ENCODE results near the gene PSPC1.
"Not testable (repeated sequence)": the region's sequence is repeated elsewhere in the genome, so short reads cannot be mapped to it uniquely, and the experiment has no call there.

PSPC1 gene

DNA sequence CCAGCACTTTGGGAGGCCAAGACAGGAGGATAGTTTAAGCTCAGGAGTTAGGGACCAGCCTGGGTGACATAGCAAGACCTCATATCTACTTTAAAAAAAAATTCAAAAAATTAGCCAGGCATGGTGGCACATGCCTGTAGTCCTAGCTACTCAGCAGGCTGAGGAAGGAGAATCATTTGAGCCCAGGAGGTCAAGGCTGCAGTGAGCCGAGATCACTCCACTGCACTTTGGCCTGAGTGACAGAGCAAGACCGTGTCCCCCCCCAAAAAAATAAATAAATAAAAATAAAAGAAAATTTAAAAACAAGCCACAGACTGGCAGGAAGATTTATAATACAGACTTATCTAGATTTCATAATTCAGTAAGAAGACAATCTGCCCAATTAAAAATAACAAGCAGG, 14.8 kb downstream of the PSPC1 start:
- no peak overlapping the region for H3K4me3 ChIP-seq (ENCODE audit: low read length)
- DNase-seq (ENCODE audit: low read depth, low spot score): no peak

DNA sequence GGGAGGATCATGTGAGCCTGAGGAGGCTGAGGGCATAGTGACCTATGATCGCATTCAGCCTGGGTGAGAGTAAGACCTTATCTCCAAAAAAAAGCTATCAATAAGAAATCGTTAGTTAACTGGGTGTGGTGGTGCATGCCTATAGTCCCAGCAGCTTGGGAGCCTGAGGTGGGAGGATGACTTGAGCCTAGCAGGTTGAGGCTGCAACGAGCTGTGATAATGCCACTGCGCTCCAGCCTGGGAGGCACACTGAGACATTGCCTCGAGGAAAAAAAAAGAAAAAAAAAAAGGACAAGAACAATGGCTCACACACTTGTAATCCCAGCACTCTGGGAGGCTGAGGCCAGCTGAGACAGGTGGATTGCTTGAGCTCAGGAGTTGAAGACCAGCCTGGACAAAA, 16.2 kb downstream of the PSPC1 start:
- H3K4me3 ChIP-seq (ENCODE audit: low read length): no peak overlapping the region
- DNase-seq (ENCODE audit: low read depth, low spot score): no peak

DNA sequence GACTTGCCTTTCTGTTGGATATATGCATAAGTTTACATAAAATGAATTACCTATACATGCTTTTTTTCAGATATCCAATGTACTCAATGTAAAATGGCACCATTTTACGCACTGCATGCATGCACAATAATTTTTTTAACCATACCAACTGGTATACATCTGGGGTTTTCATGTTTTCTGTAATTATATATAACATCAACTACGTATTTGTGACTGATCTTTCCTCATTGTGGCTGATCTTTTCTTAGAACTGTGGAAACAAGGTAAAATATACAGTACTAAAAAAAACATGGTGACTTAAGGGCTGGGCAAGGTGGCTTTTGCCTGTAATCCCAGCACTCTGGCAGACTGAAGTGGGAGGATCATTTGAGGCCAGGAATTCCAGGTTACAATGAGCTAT, 18.5 kb downstream of the PSPC1 start:
- DNase-seq (ENCODE audit: low read depth, low spot score): no peak
- H3K4me3 ChIP-seq (ENCODE audit: low read length): no peak overlapping the region

DNA sequence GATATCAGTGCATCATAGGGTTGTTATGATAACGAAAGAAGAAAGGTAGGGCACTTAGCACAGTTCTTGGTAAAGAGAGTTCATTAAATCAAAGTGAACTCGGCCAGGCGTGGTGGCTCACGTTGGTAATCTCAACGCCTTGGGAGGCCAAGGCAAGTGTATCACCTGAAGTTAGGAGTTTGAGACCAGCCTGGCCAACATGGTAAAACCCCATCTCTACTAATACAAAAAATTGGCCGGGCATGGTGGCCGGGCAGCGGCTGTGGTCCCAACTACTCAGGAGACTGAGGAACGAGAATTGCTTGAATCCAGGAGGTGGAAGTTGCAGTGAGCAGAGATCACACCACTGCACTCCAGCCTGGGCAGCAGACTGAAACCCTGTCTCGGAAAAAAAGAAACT, 19.1 kb downstream of the PSPC1 start:
- no peak for DNase-seq (ENCODE audit: low read depth, low spot score)
- no peak overlapping the region for H3K4me3 ChIP-seq (ENCODE audit: low read length)

DNA sequence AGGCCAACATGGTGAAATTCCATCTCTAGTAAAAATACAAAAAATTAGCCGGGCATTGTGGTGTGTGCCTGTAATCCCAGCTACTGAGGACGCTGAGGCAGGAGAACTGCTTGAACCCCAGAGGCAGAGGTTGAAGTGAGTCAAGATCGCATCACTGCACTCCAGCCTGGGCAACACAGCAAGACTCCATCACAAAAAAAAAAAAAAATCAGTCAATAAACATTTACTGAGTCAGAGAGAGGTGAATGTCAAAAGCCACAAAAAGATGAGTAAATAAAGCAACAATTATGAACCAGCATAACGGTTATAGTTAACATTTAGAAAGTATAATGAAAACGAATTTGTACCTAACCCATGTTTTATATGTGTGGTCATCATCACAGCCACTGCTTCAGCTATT, 23.1 kb downstream of the PSPC1 start:
- H3K4me3 ChIP-seq (ENCODE audit: low read length): no peak overlapping the region
- DNase-seq (ENCODE audit: low read depth, low spot score): no peak

DNA sequence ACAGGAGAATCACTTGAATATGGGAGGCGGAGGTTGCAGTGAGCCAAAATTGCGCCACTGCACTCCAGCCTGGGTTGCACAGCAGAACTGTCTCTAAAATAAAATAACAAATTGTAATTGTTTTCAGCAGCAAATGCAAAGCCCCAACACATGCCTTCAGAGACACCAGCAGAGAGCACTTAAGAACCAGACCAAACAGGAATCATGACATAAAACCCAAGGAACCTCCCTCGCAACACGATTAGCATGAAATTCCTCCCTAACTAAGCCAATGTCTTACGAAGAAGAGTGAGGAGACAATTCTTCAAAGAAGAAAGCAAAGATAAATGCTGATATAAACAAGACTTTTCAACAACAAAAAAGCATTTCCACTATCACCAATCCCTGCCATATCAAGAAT, 40.1 kb downstream of the PSPC1 start:
- no peak overlapping the region for H3K4me3 ChIP-seq (ENCODE audit: low read length)
- DNase-seq (ENCODE audit: low read depth, low spot score): no peak

DNA sequence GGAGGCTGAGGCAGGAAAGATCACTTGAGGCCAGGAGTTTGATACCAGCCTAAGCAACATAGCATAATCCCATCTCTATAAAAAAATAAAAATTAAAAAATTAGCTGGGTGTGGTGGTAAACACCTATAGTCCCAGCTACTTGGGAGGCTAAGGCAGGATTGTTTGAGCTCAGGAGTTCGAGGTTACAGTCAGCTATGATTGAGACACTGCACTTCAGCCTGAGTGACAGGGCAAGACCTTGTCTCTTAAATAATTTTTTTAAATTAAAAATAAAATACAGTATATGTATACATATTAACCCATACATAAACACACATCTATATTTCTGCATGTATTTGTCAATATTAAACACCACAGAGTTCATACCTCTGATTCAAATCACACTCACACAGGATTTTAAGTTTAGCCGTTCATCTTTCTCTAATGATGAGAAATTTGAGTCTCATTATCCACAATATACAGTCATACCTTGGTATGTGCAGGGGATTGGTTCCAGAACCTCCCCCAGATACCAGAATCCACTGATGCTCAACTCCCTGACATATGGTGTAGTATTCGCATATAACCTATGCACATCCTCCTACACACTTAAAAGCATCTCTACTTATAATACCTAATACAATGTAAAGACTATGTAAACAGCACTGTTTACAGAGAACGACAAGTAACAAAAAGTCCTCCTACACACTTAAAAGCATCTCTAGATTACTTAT, 44.7 kb downstream of the PSPC1 start:
- no peak for DNase-seq (ENCODE audit: low read depth, low spot score)
- no peak overlapping the region for H3K4me3 ChIP-seq (ENCODE audit: low read length)

DNA sequence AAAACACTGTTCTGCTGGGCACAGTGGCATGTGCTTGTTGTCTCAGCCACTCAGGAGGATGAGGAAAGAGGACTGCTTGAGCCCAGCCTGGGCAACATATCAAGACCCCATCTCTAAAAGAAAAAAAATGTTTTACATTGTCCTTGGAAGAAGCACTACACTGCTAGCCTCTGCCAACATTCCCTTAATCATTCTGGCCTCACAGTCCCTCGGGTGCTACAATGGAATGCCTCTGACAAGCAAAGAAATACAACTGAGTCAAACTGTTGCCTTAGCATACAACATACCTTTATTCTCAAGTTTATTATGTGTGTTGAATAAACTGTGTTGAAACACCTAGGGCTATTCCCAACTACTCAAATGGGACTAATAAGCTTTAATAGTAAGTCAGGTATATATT, 56.1 kb downstream of the PSPC1 start:
- no peak overlapping the region for H3K4me3 ChIP-seq (ENCODE audit: low read length)
- DNase-seq (ENCODE audit: low read depth, low spot score): no peak

DNA sequence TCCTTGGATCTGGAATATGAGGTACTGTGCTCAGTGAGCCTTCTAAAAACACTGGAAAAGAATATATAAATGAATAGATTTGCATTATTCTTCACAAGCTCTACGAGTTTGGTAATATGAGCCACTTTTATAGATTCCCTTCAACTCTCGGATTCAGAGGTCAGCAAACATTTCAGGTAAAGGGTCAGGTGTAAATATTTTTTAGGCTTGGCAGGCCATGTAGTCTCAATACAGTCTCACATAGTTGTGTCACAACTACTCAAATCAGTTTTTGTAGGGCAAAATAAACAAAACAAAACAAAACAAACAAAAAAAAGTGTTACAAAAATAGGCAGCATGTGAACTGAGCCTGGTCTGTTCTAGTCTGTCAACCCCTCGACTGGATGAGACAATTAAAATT, 57.4 kb downstream of the PSPC1 start:
- DNase-seq (ENCODE audit: low read depth, low spot score): no peak
- no peak overlapping the region for H3K4me3 ChIP-seq (ENCODE audit: low read length)

DNA sequence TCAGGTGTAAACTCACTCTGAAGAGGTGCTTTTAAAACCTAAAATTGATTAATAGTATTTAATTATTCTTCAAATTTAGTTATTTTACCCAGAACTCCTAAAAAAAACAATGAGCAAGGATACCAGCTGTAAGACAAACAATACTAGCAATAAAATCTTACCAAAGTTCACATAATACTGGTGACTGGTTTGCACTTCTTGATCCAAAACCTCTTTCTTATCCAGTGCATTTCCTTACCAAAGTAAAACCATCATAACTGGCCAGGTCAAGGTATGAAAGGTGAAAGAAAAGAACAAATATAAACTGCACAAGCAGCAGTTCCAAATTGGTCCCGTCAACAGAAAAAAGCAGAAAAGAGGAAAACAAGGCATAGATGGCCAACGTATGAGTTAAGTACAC, 62.7 kb downstream of the PSPC1 start:
- no peak for DNase-seq (ENCODE audit: low read depth, low spot score)
- no peak overlapping the region for H3K4me3 ChIP-seq (ENCODE audit: low read length)

DNA sequence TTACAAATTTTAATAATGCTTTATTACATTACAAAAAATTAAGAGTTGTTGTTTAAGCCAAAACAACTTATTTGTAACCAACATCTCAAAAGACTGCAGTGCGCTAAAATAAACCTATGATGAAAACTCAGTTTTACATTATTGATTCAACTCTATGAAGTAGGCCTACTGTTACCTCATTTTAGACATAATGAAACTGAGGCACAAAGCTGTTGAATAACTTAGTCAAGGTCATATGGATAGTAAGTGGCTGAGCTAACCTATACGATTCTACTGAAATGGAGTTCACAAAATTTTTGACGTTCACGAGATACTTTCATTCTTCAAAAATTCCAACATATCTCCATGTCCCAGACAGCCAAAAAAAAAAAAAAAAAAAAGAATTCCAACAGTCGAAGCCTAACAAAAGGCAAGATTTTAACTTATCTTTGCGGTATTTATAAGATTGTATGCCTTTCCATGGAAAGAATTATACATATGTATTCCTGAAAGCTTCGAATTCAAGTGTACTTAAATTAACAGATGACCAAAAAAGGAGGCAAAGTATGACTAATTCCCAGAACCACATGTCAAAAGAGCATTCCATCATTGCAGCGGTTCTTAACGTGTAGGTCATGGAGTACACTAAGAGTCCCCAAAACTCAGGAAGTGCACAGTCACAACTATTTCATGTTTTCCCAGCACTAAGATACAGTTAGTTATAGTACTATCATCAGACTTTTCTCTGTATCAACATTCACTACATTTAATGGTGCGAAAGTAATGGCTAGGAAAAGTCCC, 69.4 kb downstream of the PSPC1 start:
- no peak overlapping the region for H3K4me3 ChIP-seq (ENCODE audit: low read length)
- DNase-seq (ENCODE audit: low read depth, low spot score): no peak

DNA sequence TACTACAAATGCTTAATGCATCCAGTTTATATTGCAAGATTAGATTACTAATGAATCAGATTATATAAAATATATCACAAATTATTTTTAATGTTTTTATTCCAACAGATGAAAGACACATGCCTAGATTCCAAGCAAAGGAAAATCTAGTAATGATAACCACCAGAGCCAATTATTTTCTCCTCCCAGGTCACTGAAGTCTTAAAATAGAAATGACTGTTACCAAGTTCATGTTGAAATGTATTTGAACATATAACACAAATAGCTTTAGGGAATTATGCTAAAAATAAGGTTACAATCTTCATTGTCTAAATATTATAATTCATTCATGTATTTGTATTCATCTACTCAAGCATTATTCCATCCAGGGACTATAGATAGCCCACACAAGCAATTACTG, 73.0 kb downstream of the PSPC1 start:
- not testable (repeated sequence) for DNase-seq (ENCODE audit: low read depth, low spot score); H3K4me3 ChIP-seq (ENCODE audit: low read length)

DNA sequence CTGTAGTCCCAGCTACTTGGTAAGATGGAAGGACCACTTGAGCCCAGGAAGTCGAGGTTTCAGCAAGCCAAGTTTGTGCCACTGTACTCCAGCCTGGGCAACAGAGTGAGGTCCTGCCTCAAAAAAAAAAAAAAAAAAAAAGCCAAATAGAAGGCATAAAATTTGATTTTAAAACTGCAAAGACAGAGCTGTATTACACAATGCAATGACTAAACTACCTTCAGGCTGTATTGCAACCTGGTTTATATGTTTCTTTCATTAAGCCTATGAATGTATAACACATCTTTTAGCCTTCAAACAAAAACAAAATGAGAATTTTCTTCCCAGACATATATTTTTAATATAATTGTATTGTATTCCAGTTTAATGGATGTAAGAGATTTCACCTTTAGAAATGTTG, 73.7 kb downstream of the PSPC1 start:
- not testable (repeated sequence) for DNase-seq (ENCODE audit: low read depth, low spot score); H3K4me3 ChIP-seq (ENCODE audit: low read length)

DNA sequence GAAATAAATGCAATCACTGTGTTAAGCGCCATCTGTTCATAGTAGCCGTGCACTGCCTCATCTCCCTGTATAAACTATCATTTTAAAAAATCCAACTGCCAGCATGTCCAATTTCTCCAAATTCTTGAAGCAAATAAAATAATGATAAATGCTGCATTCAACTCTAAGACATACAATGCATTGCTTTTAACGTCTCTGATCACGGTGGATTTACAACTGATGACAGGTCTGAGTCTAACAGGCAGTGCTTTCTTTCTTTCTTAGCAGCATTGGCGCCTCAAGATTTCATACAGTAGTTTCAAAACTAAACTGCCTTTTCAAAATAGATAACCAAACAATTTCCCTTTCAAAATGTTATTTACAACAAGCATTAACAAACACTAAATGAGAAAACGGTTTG, 78.5 kb downstream of the PSPC1 start:
- H3K4me3 ChIP-seq (ENCODE audit: low read length); DNase-seq (ENCODE audit: low read depth, low spot score): not testable (repeated sequence)

DNA sequence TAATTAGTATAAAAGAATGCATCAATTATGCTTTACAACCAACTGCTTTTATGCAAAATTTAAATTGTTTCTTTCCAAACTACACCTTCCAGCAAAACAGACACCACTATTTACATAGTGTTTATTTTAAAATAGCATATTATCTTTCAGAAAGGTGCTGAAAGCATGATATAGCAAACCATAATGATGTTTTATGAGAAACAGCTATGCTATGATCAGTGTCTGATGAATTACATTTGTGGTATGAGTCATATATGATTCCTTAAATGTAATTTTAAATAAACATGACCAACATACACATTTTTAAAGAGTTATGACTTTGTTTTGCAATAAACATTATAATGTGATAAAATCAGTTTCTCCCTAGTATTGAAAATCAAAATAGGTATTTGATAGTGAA, 81.1 kb downstream of the PSPC1 start:
- DNase-seq (ENCODE audit: low read depth, low spot score); H3K4me3 ChIP-seq (ENCODE audit: low read length): not testable (repeated sequence)

DNA sequence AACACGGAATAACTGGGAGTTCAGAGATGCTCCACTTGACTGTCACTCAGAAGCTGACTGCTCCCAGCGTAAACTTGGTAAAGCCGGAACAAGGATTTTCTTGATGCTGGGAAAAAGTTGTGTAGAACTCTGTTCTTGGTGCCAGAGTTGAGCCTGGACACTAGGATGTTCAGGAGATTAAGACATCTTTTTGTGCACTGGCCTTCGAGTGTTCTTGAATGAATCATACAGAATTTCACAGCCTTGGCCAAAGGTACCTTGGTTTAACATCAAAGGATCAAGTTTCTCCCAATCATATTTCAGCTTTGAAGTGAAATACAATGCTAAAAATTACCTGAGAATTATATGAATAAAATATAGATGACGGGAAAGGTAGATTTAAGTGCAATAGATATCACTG, 81.8 kb downstream of the PSPC1 start:
- not testable (repeated sequence) for DNase-seq (ENCODE audit: low read depth, low spot score); H3K4me3 ChIP-seq (ENCODE audit: low read length)

DNA sequence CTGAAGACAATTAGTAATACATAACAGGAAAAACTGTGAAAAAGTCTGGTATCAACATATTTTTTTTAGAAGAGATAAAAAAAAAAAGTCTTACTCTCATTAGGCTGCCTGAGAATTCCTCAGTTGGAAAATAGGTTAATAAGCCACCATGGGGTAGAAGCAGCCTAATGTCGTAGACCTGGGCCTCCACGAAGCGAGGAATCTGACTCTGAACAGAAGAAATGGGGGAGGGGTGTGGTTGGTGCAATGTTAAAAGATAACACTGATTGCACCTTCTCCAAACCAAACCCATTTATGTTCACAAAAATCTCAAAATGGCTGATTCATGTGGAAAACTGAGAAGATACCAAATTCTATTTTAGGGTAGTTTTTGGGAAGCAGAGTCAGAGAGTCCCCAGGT, 86.9 kb downstream of the PSPC1 start:
- no peak overlapping the region for H3K4me3 ChIP-seq (ENCODE audit: low read length)
- DNase-seq (ENCODE audit: low read depth, low spot score): no peak

DNA sequence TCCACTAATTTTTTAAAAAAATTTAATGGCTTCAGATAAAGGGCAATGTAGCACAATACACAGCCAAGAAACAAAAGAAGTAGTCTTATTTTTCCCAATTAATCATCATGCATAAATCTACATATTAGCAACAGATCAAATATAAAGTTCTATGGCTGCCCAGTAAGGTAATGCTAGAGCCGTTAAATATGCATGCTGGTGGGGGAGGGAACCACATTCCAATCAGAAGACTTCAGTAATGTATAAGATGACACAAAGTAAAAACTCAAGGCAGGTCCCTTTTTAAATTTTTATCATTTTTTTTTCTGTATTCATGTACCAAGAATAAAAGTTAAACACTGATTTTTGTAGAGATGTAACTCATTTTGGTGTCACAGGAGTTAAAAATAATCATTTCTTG, 87.3 kb downstream of the PSPC1 start:
- H3K4me3 ChIP-seq (ENCODE audit: low read length): no peak overlapping the region
- DNase-seq (ENCODE audit: low read depth, low spot score): no peak

DNA sequence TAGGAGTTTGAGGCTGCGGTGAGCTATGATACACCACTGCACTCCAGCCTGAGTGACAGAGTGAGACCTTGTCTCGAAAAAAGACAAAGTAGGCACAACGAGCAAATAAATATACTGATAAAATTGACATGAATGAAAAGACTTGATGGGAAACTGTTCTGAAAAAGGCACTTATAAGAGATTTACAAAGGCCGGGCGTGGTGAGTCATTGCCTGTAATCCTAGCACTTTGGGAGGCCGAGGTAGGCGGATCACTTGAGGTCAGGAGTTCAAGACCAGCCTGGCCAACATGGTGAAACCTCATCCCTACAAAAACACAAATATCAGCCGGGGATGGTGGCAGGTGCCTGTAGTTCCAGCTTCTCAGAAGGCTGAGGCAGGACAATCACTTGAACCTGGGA, 91.3 kb downstream of the PSPC1 start:
- not testable (repeated sequence) for H3K4me3 ChIP-seq (ENCODE audit: low read length); DNase-seq (ENCODE audit: low read depth, low spot score)

DNA sequence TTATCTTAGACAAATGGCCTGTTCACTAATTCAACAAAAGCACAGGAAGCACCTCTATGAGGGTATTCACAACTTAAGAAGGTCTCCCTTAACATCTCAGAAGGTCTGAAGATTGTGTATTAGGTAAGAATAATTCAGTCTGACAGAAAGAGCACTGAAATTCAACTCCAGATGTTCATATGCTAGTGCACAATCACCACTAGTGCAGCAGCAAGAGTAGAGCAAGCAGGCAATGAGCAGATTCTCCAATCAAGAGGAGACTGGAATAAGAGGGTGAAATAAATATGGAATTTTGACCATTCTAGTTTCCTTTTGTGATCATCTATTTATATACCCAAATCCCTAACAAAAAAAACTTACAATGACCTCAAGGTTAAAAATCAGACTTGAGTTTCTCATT, 97.3 kb downstream of the PSPC1 start:
- H3K4me3 ChIP-seq (ENCODE audit: low read length): no peak overlapping the region

DNA sequence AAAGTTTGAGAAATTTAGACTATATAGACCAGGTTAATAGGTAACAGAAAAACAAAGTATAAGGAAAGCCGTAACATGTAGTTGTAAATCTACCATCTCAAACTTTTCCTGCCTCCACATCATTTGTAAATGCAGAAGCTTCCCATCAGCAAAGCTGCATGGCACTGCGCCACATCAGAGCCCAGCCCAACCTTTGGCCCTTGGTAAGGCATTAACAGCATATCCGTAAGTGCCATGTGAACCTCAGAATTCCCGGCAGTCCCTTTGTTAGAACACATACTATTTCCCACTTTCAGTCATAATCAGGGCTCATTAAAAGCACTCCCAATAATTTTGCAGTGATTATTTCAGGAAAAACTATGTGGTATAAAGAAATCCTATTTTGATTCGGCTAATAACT, 97.7 kb downstream of the PSPC1 start:
- H3K4me3 ChIP-seq (ENCODE audit: low read length): no peak overlapping the region
- no peak for DNase-seq (ENCODE audit: low read depth, low spot score)

More for the DNA sequence above, 97.3 kb downstream of the PSPC1 start:
- no peak for DNase-seq (ENCODE audit: low read depth, low spot score)
